ENCODE results near the gene GPATCH2L.

The GPATCH2L gene

GRCh38 chr14:76151398-76152332, at the start of gene GPATCH2L:
TSS of gene GPATCH2L (plus strand) at chr14:76151922. CDS start at chr14:76154364, 2,442 bp downstream.
- DNase-seq (ENCODE audit: low read depth) = peak; percentile 97

- no peak for DNase-seq (ENCODE audit: low read depth)
These were observed 46.8 kb upstream of the GPATCH2L start for GRCh38 chr14:76104802-76105355.

GRCh38 chr14:76106188-76106587, 45.5 kb upstream of the GPATCH2L start:
- no peak for DNase-seq (ENCODE audit: low read depth)

GRCh38 chr14:76109087-76109880, 42.4 kb upstream of the GPATCH2L start:
- no peak for DNase-seq (ENCODE audit: low read depth)

- DNase-seq (ENCODE audit: low read depth) = no peak
These were observed 38.7 kb upstream of the GPATCH2L start for GRCh38 chr14:76112889-76113624.

GRCh38 chr14:76113691-76114090, 38.0 kb upstream of the GPATCH2L start:
- DNase-seq (ENCODE audit: low read depth) = no peak

- no peak for DNase-seq (ENCODE audit: low read depth)
These were observed 36.7 kb upstream of the GPATCH2L start for GRCh38 chr14:76115010-76115422.

GRCh38 chr14:76117789-76118484, 33.8 kb upstream of the GPATCH2L start:
- DNase-seq (ENCODE audit: low read depth) = no peak

GRCh38 chr14:76118594-76118993, 33.1 kb upstream of the GPATCH2L start:
- no peak for DNase-seq (ENCODE audit: low read depth)

- DNase-seq (ENCODE audit: low read depth) = no peak
These were observed 30.5 kb upstream of the GPATCH2L start for GRCh38 chr14:76121089-76121748.

- no peak for DNase-seq (ENCODE audit: low read depth)
These were observed 28.1 kb upstream of the GPATCH2L start for GRCh38 chr14:76123426-76124225.

- no peak for DNase-seq (ENCODE audit: low read depth)
These were observed 26.2 kb upstream of the GPATCH2L start for GRCh38 chr14:76125511-76125910.

- DNase-seq (ENCODE audit: low read depth) = no peak
These were observed 25.6 kb upstream of the GPATCH2L start for GRCh38 chr14:76126076-76126475.

GRCh38 chr14:76129851-76130576, 21.7 kb upstream of the GPATCH2L start:
- no peak for DNase-seq (ENCODE audit: low read depth)

GRCh38 chr14:76131071-76131965, 20.4 kb upstream of the GPATCH2L start:
- DNase-seq (ENCODE audit: low read depth) = no peak

GRCh38 chr14:76133103-76133502, 18.6 kb upstream of the GPATCH2L start:
- DNase-seq (ENCODE audit: low read depth) = no peak

GRCh38 chr14:76134231-76134630, 17.5 kb upstream of the GPATCH2L start:
- DNase-seq (ENCODE audit: low read depth) = no peak

- DNase-seq (ENCODE audit: low read depth) = no peak
These were observed 16.0 kb upstream of the GPATCH2L start for GRCh38 chr14:76135722-76136121.
